Amniotic stem cell (primary cell): ENCODE results near the gene ELFN1.

Experiments
- DNase-seq: peaks from one replicate; lab custom pipeline; 2025; lab: John Stamatoyannopoulos, UW

The ELFN1 gene

DNA sequence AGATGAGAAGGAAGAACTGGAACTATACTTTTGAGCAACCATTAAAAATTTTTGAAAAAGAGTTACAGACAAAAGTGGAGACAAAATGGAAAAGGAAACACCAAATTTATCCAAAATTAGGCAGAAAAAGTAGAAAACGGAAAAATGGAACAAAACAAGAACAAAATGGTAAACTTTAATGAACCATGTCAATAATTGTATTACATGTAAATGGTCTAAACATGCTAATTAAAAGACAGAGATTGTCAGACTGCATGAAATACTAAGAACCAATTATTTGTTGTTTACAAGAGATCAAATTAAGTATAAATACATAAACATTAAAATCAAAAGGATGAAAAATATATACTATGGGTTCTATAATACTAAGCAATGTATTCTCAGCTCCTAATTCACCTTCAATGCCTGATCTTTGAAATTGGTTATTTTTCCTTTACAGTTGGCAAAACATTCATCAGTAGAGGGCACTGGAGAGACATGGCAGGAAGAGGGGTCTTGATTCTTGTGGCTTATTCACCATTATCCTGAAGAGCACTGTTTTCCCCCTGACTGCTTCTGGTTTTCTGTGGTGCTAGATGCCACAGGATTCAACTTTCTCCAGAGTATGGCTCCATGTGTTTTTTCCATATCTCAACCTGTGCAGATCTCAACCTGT is 124.9 kb downstream of the ELFN1 start:
- DNase-seq: no peak
